GM19023 (cell line): Measurements from ENCODE around the gene TUFT1.
A peak's percentile ranks its signal among the peaks of the same experiment; 100 is the strongest.
"Not testable (repeated sequence)": the region's sequence is repeated elsewhere in the genome, so short reads cannot be mapped to it uniquely, and the experiment has no call there.

Source experiments
- ATAC-seq: cut with Tn5 transposase; IDR thresholded peaks from one replicate; pipeline ENCODE4 v1.9.1; 2021; ENCODE audit warnings: mild to moderate bottlenecking, moderate library complexity; ENCODE audit not compliant: unreplicated experiment

TUFT1 gene

DNA sequence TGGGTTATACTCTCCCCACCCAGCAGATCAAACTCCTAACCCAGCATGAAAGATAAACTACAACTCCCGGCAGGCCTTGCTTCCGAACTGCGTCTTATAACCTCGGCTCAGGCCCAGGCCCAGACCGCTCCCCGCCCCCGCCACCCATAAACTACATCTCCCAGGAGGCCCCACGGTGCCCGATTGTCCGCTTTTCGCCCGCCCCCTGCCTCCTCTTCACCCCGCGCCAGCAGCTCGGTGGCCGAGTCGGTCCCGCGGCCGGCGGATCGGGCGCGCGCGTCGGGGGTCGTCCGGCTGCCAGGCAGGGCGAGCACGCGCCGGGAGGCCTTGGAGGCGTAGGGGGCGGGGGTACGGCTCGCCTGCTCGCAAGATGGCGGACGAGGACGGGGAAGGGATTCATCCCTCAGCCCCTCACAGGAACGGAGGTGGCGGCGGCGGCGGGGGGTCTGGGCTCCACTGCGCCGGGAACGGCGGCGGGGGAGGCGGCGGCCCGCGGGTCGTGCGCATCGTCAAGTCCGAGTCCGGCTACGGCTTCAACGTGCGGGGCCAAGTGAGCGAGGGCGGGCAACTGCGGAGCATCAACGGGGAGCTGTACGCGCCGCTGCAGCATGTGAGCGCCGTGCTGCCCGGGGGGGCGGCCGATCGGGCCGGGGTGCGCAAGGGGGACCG is 71.9 kb downstream of the TUFT1 start, which contains the start of gene SNX27:
TSS of gene SNX27 (plus strand) at position 219 of the 669 bp plus-strand sequence. CDS start at position 371, 152 bp downstream.
- ATAC-seq: peak; percentile 92

DNA sequence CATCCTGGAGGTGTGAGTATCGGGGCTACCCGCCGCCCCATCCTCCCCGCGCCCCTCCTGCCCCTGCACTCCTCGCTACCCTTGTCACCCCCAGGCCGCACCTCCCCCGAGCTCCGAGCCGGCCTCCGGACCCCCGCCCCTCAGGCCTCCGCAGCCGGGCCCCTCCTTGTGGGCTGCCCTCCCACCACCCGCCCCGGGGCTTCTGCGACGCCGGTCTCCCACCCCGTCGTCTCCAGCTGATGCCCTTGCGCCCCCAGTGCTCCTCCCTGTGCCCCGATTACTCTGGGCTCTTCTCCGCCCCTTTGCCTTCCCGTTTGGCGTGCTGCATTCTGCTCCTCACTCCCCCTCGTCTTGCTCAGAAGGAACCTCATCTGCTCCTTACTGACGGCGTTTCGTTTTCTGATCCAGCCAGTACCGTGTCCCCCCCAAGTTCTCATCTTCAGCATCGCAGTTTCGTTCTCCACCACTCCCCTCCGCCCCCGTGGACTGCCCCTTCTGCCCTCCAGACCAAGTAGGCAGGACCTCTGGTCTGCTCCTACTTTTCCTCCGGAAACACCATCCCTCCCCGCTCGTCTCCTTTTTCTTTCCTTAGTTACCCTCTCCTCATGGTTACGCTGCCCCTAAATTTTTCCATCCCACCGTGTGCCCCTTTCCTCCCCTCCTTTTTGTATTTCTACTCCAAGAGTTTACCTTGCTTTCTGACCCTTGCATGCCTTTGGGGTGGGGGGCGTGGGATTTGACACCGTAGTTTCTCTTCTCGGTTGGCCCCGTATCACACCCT is 72.6 kb downstream of the TUFT1 start:
- ATAC-seq: peak; percentile 13

DNA sequence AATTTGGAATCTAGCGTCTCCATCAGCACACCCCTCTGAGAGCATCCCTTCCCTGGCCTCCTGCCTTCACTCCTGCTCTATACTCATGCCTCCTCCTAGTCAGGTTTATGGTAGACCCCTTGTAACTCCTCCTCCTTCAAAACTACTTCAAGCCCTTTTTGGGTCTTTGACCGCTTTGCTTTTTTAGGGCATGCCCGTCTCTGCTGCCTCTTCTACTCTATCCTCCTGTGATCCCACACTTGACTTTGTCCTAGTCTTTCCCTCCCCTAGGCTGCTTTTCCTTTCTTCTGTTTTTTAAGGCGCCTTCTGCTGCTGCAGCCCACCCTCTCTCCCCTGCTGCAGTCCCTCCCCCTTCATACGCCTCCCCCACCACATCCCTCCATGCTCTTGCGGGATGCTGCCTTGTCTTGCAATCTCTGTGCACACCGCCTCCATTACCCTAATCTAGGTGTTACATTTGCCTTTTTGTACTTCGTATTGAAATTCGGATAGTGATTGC is 73.2 kb downstream of the TUFT1 start:
- ATAC-seq: no peak

DNA sequence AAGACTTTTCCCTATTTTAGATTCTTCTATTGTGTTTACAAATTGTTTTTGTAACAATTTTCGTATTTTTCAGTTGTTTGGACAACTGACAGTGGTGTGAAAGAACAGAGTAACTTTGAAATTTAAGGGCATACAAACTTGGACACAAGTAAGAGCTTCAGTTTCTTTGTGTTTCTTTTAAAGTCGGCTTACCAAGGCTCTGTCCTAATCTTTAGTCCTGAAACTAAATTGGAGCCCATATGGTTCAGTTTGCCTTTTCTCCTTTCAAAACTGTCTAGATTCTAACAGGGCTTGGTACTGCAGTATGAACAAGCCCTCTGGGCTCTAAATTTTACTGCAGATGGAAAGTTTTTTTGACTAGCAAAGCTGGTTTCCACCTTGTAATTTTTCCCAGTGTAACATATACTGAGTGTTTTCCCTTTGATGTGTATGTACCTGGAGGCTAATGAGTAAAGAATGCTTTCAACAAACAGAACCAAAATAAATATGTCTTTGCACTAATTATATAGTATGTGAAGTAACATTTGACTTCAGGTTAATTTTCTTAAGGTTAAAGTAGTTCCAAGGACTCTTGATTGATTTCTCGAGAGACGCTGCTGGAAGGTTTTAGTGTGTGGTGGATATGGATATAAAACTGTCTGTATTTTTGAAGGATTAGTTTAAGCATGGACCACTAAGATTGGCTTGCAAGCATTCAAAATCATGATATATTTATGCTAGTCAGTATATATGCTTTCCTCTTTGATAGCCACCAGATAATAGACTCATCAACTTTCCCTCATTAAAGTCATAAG is 75.8 kb downstream of the TUFT1 start:
- no peak for ATAC-seq

DNA sequence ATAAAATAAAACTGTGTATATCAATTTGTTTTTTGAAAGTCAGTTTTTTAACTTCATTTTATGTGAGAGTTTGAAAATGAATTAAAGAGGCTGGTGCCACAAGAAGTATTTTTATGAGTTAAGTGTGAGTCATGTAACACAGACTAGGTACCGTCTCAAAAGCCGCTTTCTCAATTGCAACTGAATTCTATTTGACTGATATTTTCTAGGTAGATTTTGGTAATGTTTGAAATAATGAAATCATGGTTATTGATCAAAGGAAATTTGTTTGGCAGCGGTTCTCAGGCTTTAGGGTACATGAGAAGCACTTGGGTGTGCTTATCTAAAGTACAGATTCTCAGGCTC is 76.4 kb downstream of the TUFT1 start:
- ATAC-seq: no peak

DNA sequence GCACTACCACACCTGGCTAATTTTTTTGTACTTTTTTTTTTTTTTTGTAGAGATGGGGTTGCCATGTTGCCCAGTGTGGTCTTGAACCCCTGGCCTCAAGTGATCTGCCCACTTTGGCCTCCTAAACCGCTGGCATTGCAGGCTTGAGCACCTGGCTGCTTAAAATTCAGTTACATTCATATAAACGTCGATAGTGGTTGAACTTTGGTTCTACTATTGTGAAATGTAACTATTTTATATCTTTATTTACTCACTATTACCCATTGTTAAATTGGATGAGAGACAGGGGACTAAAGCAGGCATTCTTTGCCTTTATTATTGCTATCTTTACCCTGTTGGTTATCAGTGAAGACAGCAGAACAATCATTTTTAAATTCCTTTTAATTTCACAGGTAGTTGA is 77.9 kb downstream of the TUFT1 start:
- ATAC-seq: no peak

DNA sequence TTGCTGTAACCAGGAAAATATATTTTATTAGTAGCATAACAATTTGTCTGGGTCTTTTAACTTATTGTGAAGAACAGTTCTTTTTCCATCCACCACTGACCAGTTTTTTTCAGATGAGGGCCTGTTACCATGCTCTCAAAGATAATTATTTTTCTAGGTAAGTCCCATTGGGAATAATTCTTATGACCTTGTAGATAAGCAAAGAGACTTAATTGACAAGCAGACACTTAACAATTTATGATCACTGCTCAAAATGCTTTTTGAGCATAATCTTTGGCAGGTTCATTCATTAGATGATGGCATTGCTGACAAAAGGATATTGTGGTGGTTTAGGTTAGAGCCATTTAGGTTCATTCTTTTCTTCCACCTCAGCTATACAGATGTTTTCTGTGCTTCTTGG is 78.4 kb downstream of the TUFT1 start:
- no peak for ATAC-seq

DNA sequence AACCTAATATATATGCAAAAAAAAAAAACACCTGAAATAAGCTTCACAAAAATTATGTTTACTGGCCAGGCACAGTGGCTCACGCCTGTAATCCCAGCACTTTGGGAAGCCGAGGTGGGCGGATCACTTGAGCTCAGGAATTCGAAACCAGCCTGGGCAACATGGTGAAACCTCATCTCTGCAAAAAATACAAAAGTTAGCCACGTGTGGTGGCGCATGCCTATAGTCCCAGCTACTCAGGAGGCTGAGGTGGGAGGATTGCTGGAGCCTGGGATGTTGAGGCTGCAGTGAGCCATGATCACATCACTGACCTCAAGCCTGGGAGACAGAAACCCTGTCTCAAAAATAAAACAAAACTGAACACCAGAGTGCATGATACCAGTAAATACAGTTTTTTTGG is 78.9 kb downstream of the TUFT1 start:
- ATAC-seq: not testable (repeated sequence)

DNA sequence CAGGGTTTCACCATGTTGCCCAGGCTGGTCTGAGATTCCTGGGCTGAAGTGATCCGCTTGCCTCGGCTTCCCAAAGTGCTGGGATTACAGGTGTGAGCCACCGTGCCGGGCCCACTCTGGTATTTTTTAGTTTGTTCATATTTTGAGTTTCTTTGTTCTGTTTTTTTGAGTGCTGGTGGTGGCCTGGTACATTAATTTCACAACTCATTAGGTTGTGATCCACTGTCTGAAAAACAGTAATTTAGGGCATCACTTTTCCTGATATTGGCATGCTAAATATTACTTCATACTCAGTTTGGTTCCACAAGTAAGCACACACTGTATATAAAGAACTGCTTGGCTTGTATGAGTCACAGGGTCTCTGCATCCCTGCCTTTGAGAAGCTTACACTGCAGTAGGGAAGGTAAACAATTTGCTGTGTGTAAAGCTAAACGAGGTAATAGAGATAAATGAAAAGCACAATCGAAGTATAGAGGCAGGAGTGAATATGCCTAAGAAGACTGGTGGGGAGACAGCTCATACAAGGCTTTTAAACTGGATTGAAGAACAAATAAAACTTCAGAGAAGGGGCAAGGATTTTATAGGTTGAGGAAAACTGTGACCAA is 79.5 kb downstream of the TUFT1 start:
- ATAC-seq: no peak

DNA sequence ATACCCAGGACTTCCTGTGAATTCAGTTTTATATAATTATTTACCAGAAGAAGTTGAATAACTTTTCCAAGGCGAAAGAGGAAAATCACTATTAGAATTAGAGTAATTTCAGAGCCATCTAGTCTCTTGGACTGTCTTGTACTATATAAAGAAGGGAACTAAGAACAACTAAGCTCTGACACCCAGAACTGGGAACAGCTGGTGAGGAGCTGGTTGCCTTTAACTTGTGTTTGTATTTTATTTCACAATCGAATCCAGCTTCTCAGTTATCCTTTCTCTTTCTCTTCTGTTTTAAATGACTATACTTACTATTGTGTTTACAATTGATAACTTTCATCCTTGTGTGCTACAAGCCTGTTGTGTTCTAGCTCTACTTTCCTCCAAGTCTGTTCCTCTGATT is 80.2 kb downstream of the TUFT1 start:
- no peak for ATAC-seq

DNA sequence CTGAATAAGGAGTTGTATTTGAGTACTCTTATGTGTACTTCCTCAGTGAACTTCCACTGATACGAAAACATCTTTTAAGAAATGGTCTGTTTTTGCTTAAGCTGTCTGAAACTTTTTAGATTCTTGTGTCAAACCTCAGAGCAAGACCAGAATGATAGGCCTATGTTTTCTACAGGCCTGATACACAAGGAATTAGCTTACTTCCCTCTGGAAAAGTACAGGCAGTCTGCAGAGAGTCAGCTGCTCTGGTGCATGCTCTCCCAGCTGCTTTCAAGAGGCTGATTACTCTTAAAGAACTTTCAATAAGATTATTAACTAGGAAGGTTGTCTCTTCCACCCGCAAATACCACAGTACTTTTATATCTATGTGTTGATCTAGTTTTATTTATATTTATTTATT is 81.2 kb downstream of the TUFT1 start:
- ATAC-seq: no peak

DNA sequence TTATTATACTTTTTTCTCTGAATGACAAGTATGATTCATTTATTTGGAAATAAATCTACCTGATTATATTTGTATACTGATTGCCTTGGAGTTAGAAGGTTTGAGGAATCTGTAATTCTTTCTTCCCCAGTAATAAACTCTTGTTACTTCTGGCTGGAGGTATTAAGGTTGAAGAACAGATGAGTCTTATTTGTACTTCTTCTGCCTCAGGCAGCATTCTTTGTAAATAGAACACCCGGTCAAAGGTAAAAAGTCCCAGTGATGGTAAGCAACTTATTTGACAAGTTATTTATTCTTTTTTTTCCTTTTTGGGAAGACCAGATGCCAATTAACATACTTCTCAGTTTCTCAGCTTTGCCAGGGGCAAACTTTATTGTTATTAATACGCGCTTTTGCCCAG is 84.7 kb downstream of the TUFT1 start:
- no peak for ATAC-seq

DNA sequence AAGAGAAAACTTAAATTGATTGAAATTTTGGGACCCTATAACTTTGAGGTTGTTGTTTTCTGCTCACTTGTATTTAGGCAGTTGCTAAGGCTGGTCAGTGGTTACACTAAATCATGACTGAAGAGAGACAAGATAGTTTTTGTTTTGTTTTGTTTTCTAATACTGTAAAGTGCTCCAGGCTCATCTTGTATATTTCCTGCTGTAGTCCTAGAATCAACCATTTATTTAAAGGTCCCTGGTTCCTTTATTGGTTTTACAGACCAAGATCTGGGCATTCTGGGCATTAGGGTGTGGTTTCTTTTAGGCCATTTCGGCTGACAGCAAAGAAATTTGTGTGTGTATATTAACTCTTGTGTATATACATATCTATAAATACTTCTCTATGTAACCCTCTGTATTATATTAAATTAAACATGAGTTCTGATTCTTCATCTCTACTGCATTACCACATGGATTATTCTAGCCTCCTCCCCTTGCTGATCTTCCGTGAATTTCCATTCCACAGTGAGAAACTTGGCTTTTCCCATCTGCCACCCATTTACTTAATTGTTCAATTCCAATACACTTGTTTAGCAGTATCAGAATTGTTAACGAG is 86.7 kb downstream of the TUFT1 start:
- no peak for ATAC-seq

DNA sequence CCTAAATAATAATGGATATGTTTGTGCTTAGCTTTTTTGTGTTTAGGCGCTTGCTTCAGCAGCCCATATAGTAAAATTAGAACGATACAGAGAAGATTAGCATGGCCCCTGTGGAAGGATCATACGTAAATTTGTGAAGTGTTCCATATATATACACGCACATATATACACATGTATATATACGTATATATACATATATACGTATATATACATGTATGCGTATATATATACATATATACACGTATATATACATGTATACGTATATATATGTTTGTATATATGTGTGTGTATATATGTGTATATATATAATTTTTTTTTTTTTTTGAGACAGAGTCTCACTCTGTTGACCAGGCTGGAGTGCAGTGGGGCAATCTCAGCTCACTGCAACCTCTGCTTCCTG is 89.2 kb downstream of the TUFT1 start:
- no peak for ATAC-seq
